ENCODE results near the gene MCM9.
"Not testable (repeated sequence)": the region's sequence is repeated elsewhere in the genome, so short reads cannot be mapped to it uniquely, and the experiment has no call there.

Gene MCM9

GRCh38 chr6:118893807-118894424, 41.0 kb downstream of the MCM9 start, which contains the start of gene ASF1A:
TSS of gene ASF1A (plus strand) at chr6:118894152. CDS start at chr6:118894414, 262 bp downstream.
- peak; percentile 96 for DNase-seq (ENCODE audit: low spot score)

- peak; percentile 76 for DNase-seq (ENCODE audit: low spot score)
These were observed 41.7 kb downstream of the MCM9 start for GRCh38 chr6:118893064-118893806.

GRCh38 chr6:118892355-118892991, 42.5 kb downstream of the MCM9 start:
- DNase-seq (ENCODE audit: low spot score) = peak; percentile 19

- DNase-seq (ENCODE audit: low spot score) = no peak
These were observed 43.8 kb downstream of the MCM9 start for GRCh38 chr6:118890997-118891790.

- DNase-seq (ENCODE audit: low spot score) = no peak
These were observed 45.8 kb downstream of the MCM9 start for GRCh38 chr6:118889163-118889562.

- no peak for DNase-seq (ENCODE audit: low spot score)
These were observed 48.3 kb downstream of the MCM9 start for GRCh38 chr6:118886641-118887040.

GRCh38 chr6:118882314-118882905, 52.5 kb downstream of the MCM9 start:
- no peak for DNase-seq (ENCODE audit: low spot score)

GRCh38 chr6:118881440-118882313, 53.3 kb downstream of the MCM9 start:
- no peak for DNase-seq (ENCODE audit: low spot score)

- DNase-seq (ENCODE audit: low spot score) = no peak
These were observed 57.2 kb downstream of the MCM9 start for GRCh38 chr6:118877806-118878205.

- DNase-seq (ENCODE audit: low spot score) = no peak
These were observed 58.1 kb downstream of the MCM9 start for GRCh38 chr6:118876814-118877213.

GRCh38 chr6:118876198-118876597, 58.8 kb downstream of the MCM9 start:
- no peak for DNase-seq (ENCODE audit: low spot score)

- DNase-seq (ENCODE audit: low spot score) = no peak
These were observed 59.3 kb downstream of the MCM9 start for GRCh38 chr6:118875672-118876071.

- no peak for DNase-seq (ENCODE audit: low spot score)
These were observed 61.7 kb downstream of the MCM9 start for GRCh38 chr6:118873239-118873638.

- DNase-seq (ENCODE audit: low spot score) = no peak
These were observed 62.2 kb downstream of the MCM9 start for GRCh38 chr6:118872726-118873125.

- DNase-seq (ENCODE audit: low spot score) = no peak
These were observed 62.6 kb downstream of the MCM9 start for GRCh38 chr6:118872318-118872717.

GRCh38 chr6:118871331-118871730, 63.6 kb downstream of the MCM9 start:
- DNase-seq (ENCODE audit: low spot score) = no peak

- no peak for DNase-seq (ENCODE audit: low spot score)
These were observed 64.9 kb downstream of the MCM9 start for GRCh38 chr6:118869894-118870589.

GRCh38 chr6:118869350-118869749, 65.6 kb downstream of the MCM9 start:
- DNase-seq (ENCODE audit: low spot score) = no peak

- DNase-seq (ENCODE audit: low spot score) = not testable (repeated sequence)
These were observed 66.1 kb downstream of the MCM9 start for GRCh38 chr6:118868901-118869300.

- DNase-seq (ENCODE audit: low spot score) = peak; percentile 49
These were observed 67.8 kb downstream of the MCM9 start for GRCh38 chr6:118867181-118867580.

- DNase-seq (ENCODE audit: low spot score) = no peak
These were observed 69.9 kb downstream of the MCM9 start for GRCh38 chr6:118865100-118865391.

All from RKO (cell line).